GM21737 (cell line): ENCODE measurements around the gene R3HDM1.
A peak's percentile ranks its signal among the peaks of the same experiment; 100 is the strongest.
"Not testable (repeated sequence)": the region's sequence is repeated elsewhere in the genome, so short reads cannot be mapped to it uniquely, and the experiment has no call there.

Experiments
- ATAC-seq: cut with Tn5 transposase; IDR thresholded peaks from one replicate; pipeline ENCODE4 v1.9.1; 2021; ENCODE audit warnings: mild to moderate bottlenecking, moderate library complexity; ENCODE audit not compliant: unreplicated experiment

R3HDM1 gene

DNA sequence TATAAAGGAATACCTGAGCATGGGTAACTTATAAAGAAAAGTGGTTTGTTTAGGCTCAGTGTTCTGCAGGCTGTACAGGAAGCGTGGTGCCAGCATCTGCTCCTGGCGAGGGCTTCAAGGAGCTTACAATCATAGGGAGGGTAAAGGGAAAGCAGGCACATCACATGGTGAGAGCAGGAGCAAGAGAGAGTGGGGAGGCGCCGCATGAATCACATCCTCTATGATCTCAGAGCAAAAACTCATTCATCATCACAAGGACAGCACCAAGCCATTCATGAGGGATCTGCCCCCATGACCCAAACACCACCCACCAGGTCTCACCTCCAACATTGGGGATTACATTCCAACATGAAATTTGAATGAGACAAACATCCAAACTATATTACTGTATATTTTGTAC, 32.5 kb downstream of the R3HDM1 start:
- no peak for ATAC-seq

DNA sequence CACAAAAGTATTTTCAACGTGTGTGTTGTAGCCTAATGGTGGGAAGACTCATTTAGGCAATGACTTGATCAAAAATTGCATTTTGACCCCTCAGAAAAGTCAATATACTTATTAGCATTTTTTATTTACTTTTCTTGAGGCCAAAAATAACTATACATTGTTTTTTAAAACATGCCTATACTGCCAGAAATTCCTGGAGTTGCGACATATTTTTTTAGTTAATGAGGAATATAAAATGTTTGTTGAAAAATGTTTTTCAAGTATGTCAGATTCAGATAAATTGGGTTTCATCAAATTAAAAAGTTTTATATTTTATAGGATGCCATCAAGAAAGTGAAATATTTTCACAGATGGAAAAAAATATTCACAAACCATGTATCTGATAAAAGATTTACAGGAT, 39.6 kb downstream of the R3HDM1 start:
- ATAC-seq = no peak

DNA sequence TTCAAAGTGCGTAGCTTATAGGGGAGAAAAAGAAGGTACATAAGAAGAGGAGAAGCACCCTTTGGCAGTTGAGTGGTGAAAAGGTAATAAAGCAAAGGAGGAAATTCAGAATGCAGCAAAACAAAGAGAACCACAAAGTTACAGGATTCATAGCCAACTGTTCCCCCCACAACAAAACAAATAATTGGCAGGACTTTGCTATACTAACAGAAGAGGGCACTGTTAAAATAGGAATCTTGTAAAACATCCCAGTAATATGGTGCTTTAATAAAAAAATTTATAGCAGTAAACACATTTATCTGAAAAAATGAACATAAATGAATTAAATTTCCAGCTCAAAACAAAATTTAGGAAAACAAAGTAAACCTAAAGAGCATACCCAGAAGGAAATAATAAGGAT, 42.3 kb downstream of the R3HDM1 start:
- ATAC-seq = no peak

DNA sequence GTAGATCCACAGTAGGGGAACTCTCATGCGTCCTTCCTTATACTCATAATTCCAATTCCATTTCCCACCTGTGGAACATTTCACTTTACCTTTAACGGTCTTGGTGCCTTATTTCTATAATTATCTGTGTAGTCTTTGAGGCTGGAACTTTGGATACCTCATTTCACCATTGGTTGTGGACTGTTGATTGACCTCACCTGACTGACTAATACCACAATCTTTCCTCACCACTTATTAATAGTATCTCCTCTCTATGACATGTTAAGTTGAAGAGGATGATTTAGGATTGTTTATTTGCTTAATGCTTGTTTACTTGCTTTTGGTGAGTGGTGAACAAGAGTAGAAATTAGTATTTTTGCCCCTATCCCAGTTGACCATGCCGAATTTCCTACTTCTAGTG, 50.0 kb downstream of the R3HDM1 start:
- no peak for ATAC-seq

DNA sequence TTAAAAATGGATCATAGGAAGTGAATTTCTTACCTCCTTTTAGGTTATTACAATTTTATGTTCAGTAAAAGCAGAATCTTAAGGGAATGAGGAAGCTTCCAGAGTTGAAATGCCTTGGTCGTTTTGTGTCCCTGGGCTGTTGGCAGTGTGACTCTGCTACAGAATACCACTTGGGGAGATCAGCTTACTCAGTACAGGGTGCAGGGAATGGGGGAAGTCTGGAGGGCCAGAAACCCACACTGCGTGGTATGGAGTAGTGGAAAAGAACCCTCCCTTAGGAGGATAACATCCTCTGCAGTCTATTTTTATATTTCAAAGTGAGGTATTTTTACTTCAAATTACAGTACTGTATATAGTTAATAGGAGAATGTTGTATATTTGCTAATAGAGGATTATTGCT, 51.1 kb downstream of the R3HDM1 start:
- ATAC-seq = no peak

DNA sequence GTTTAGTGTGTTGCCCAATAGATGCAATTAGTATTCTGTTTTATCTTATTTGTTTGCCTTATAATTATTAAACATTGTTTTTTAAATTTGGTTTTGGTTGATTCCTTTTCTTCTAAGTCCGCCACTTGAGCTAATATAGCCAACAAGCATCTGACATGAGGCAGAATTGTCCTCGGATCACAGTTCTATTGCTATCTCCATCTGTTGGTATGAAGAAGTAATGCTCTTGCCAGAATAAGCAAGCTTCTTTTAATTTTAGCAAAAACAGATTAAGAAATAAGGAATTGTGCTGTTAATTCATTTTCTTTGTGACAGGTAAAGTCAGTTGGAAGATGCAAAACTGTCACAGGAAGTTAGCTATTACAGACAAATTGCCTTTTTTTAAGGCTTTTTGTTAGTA, 54.3 kb downstream of the R3HDM1 start:
- ATAC-seq = no peak

DNA sequence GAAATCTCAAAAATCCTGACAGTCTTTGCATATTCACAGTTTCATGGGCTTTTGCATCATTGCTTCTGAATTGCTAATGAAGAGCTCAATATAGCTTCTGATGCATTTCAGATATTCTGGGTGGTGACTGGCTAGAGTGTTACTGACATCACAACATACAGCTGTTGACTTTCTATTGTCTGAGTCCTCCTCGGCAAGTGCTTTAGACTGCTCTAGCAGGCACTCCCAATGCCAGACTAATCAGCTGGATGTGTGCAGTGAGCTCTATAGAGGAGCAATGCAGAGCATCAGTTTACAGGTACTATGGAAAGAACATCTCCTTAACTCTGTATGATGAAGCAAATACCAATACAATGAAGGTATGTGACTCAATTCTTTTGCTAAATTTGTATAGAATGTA, 54.9 kb downstream of the R3HDM1 start:
- ATAC-seq = peak; percentile 59

DNA sequence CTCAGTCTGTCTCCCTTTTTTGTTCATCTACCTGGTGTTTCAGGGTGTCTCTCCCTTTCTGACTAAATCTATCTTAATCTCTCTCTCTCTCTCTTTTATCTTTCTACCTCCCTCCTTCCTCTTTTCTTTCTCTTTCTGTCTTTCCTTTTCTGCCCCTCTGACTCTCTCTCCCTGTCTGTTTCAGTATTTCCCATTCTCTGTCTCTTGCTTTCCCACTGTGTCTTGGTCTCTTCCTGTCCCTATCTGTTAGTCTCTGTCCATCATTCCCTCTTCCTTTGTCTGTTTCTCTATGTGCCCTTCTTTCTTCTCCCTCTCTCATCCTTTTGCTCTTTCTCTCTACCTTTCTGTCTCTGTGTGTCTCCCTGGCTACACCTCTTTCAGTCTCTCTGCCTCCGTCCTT, 56.7 kb downstream of the R3HDM1 start:
- ATAC-seq = no peak

DNA sequence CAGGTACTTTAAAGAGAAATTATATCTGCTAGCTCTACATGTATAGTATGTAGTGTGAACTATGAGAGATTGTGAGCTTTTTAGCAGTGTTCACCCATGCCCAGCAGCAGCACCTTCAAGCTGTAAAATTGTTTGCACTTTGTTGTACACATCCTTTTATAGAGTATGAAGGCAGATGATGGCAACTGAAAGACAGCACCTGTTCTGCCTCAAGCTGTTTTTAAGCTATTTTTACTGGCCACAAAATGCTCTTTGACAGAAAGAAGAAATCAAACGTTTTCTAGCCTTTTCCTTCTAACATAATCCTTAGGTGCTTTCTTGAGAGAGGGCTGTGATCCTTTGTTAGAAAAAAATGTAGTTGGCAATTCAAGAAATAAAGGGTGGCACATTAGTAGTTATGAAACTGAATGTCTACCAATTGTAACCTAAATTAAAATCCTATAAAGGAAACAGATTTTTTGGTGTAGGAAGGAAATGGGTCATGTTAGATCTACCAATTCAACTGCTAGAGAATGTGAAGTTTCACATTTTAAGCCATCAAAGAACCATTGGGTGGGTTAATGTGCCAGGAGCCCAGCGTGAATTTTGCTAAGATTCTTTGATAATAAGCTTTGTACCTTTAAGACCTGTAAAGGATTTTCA, 59.5 kb downstream of the R3HDM1 start:
- ATAC-seq = no peak

DNA sequence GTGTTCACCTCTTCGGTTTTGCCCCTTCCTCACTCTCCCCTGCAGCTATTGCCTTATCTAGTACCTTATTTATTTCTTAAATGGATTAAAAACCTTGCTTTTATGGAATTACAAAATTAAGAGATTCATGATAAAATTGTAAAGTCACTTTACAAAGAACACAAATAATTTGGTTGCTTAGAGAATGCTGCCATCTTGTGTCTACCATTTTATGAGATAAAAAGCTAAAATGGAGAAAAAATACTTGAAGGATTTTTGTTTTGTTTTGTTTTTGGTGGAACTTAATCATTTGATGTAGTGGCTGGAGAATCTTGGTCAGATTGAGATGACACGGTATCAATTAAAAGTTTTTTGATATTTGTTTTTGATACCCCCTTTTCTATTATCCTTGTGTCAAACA, 69.6 kb downstream of the R3HDM1 start:
- no peak for ATAC-seq

DNA sequence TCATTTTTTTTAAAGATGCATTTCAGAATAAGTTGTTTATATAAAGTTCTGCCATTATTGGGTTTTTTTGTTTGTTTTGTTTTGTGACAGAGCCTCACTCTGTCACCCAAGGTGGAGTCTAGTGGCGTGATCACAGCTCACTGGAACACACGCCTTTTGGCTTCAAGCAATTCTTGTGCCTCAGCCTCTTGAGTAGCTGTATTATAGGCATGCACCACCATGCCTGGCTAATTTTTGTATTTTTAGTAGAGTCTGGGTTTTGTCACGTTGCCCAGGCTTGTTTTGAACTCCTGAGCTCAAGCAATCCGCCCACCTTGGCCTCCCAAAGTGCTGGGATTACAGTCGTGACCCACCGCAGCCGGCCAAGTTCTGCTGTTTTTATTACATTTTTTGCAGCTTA, 72.3 kb downstream of the R3HDM1 start:
- ATAC-seq = no peak

DNA sequence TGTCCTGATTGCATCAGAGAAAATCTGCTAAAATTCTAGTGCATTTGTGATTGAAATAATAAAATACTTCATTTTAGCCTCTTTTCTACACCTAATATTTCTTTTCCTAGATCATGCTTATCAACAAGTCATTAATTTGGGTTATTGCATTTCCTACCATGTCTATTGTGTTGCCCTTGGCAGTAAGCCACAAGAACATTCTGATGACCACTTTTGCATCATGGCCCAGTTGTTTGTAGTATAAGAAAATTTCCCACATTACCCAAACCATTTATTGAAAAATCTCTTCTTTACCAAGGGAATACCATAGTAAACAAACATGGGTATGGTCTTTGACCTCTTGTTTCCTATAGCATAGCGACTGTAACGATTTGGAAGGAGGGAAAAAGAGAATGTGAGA, 76.3 kb downstream of the R3HDM1 start:
- no peak for ATAC-seq

DNA sequence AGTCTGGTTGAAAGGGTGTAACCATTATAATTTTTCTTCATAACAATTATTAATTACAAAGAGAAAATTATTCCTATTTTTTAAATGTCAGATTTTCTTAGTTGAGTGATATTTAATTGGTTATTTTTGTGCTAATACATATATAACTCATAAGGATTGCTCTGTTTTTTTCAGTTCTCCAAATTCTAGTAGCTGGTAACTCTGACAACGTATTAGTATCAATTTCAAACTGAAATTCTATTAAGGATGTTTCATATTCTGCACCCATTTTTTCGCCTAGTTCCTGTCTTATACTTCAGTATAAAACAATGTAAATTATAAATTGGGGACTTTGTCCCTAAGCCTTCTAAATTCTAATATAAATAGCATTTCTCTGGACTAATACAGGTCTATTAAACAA, 81.0 kb downstream of the R3HDM1 start:
- no peak for ATAC-seq

DNA sequence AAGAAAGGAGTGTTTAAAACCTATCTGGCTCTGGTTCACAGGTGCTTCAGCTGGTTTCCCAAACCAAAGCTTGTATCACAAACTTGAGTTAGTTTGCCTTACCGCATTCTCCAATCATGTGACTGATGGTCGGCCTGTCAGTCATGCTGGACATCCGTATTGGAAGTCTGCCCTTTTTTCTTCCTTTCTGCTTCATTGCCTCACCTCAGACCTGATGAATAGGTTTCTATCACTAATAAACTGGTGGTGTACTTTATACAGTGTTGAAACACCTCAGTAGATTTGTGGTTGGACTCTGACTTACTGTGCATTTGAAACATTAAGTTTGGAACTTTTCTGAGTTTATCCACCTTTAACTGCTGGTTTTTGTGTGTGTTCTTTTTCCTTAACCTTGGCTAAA, 84.1 kb downstream of the R3HDM1 start:
- peak; percentile 54 for ATAC-seq

DNA sequence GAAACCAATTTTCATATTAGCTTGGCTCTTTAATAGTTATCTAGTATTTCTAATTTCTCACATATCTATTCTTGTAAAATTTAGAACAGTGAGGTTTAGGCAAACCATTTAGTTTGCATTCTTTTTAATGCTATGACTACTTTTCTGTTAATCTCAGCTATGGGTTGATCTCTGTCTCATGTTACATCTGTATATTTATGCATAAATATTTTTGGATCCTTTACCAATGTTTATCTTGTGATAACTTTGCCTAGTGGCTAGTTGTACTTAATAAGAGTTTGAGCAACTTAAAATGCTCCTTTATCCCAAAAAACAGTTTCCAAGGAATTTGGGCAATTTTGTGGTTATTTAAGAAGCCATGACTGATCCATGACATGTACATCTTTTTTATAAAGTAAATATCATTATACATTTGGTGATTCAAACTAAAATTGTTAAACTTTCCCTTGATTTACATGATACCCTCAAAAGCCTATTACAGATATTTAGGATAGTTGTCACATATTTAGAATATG, 86.3 kb downstream of the R3HDM1 start:
- ATAC-seq = no peak

DNA sequence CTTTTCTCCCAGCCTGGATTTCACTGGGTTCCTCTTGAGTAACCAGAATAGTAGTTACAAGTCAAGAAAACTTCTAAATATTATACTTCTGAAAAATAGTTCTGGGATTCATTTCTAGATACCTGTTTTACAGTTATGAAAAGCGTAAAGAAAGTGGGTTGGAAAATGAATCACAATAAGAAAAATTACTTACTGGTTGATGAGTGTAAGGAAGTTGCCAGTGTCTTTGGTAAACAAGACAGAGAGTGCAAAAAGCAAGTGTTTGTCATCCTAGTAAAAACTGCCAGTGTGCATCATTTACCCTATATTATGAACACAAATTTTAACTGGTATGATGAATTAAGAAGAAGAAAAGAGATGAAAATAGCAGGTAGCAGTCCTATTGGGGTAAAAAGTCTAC, 88.9 kb downstream of the R3HDM1 start:
- ATAC-seq = no peak

DNA sequence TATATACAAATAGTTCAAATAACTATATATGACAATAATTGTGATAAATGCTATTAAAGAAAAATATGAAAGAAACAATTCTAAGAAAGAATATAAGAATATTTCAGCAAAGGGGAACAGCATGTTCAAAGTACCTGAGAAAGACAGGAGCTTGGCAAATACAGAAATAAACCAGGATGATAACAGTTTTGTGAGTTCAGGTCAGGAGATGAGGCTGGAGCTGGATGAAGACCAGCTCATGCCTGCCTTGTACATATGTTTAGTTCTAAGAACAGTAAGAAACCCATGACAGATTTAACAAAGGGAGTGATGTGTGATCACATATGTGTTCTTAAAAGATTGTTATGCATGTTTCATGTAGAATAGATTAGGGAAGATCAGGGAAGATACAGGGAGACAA, 98.2 kb downstream of the R3HDM1 start:
- no peak for ATAC-seq

DNA sequence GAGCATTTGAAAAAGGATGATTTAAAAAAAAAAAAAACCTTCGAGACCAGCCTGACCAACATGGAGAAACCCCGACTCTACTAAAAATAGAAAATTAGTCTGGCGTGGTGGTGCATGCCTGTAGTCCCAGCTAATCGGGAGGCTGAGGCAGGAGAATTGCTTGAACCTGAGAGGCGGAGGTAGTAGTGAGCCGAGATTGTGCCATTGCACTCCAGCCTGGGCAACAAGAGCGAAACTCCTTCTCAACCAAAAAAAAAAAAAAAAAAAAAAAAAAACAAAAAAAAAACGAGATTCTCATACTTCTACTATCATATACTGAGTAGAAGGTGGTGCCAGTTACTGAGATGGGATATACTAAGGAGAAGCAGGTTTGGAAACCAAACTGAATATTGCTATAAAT, 98.8 kb downstream of the R3HDM1 start:
- not testable (repeated sequence) for ATAC-seq

DNA sequence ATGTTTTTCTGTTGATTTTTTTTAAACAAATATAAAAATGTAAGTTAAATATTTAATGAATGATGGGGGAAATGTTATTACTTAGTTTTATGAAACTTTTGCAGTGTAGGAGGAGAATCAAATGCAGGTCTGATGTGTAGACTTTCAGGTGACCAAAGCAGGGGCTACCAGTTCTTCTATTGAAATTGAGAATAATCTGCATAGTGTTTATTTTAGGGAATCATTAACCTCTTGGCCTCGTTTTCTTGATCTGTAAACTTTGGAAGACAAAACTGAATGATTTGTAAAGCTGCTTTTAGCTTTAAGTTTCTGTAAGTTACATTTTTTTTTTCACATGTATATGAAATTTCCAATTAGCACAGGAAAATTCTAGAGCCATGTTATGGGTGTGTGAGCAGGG, 99.2 kb downstream of the R3HDM1 start:
- ATAC-seq = no peak

DNA sequence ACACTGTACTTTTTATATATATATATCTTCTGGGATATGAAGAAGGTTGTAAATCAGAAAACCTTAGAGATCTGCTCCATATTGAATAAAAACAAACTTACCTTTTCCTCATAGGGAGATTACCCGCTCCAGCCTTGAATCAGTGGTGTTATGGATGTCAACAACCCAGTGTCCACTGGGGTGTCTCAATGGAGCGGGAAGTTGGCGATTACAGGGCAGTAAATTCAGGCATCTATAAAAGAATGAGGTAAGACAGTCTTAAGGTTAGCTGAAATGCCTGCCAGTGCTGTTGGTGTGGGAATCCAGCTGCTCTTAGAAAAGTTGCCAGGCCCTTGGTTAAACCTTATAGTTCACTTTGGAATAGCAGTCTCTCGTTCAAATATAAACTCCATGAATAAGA, 102.3 kb downstream of the R3HDM1 start:
- no peak for ATAC-seq

DNA sequence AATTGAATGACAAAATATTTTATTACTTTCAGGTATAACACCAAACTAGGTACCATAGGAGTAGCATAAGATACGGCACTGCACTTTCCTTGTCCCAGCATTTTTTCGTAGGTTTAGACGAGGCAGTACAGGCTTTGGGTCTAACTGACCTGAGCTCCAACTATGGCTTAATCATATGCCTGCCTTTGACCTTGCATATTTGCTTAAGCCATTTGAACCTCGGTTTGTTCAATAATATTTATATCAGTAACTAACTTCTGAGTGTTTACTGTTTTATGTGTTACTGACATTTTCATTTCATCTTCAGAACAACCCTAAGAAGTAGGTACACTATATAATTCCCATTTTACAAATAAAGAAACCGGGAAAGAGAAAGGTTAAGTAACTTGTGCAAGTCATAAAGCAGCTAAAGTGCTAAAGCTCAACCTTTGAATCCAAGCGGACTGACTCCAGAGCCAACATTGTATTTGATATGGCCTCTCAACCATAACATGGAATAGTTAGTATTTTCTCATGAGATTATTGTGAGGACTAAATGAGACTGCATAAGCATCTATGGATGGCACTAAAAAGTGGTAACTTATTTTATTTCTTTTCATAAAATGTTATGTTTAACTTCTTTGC, 104.0 kb downstream of the R3HDM1 start:
- no peak for ATAC-seq

DNA sequence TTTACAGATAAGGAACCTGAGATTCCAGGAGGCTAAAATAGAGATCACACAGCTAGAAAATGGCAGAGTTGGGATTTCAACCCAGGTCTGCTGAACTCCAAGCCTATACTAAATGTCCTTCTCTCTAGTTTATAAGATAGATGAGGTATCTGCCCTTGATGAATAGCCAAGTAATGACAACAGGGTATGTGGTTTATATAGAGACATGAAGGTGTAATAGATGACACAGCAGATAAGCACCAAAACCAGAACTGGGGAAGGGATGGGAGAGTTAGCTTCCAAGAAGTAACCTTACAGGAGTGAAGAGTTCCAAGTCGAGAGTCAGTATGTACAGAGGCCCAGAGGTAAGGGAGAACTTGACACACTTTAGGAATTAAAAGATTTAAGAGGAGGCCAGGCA, 105.7 kb downstream of the R3HDM1 start:
- no peak for ATAC-seq
